A549 (cell line): ENCODE results near the gene CSF3R.

Experiments
- CBX2 ChIP-seq: fragments of 200-600 bp; sonication (generic); IDR thresholded peaks from 2 replicates; pipeline ENCODE4 v1.6.1; 2016; ENCODE audit warnings: low read depth, mild to moderate bottlenecking, borderline replicate concordance
- CTCF ChIP-seq: fragments of >200 bp; sonication (Bioruptor Twin); formaldehyde crosslinking; IDR thresholded peaks from 3 replicates; pipeline ENCODE4 v1.5.1; 2016
- FOSL2 ChIP-seq, 2 experiments: fragments of 450-650 bp in 1 of 2; fragments of >200 bp in 1 of 2; sonication (Bioruptor Twin) in 1 of 2; formaldehyde crosslinking; IDR thresholded peaks; 2 replicates each; pipeline versions ENCODE4 v1.5.0 to v1.6.1; 2016 to 2020; ENCODE audit warnings: mild to moderate bottlenecking in 1 of 2, moderate library complexity in 1 of 2
- HEYL ChIP-seq: fragments of 250-450 bp; sonication (Bioruptor Pico); IDR thresholded peaks from 2 replicates; pipeline ENCODE4 v1.8.0; 2021; ENCODE audit warnings: mild to moderate bottlenecking, moderate library complexity
- NR3C1 ChIP-seq: fragments of >200 bp; sonication (Bioruptor Twin); formaldehyde crosslinking; IDR thresholded peaks from 3 replicates; pipeline ENCODE4 v1.6.1; 2017

- no peak for TF ChIP-seq CTCF
- TF ChIP-seq FOSL2 (IDR thresholded peaks at IDR 0.05) = no peak
- no peak for TF ChIP-seq FOSL2 (CRISPR knock-in tag; IDR thresholded peaks at IDR 0.05)
- no peak for TF ChIP-seq NR3C1
- no peak for TF ChIP-seq HEYL (CRISPR knock-in tag)
- TF ChIP-seq CBX2 = no peak
These were observed 5.8 kb downstream of the CSF3R start for GRCh38 chr1:36476945-36477344.
